ENCODE results near the gene UQCRFS1.

DNA sequence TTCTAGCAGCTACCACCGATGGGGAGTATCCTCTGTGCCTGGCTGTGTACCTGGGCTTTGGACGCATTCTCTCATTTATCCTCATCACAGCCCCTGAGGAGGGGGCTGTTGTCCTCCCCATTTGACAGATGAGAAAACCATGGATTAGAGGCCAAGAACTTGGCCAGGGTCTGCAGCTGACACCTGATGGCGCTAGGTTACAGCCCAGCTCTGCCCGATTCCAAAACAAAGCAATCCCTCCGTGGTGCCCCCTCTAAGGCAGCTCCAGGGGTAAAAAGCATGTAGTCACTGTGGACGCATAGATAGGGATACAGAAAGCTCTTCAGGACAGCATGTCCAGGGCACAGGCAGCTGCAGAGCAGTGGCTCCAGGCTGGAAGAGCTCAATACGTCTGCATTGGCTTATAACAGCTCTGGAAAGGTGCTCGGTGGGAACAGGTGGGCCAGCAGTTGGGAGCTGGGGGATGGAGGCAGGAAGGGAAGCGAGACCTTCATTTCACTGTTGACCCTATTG lies 35.4 kb upstream of the UQCRFS1 start:
- TF ChIP-seq POLR2A (IDR thresholded peaks at IDR 0.05): no peak
- TF ChIP-seq, protein P1, sequence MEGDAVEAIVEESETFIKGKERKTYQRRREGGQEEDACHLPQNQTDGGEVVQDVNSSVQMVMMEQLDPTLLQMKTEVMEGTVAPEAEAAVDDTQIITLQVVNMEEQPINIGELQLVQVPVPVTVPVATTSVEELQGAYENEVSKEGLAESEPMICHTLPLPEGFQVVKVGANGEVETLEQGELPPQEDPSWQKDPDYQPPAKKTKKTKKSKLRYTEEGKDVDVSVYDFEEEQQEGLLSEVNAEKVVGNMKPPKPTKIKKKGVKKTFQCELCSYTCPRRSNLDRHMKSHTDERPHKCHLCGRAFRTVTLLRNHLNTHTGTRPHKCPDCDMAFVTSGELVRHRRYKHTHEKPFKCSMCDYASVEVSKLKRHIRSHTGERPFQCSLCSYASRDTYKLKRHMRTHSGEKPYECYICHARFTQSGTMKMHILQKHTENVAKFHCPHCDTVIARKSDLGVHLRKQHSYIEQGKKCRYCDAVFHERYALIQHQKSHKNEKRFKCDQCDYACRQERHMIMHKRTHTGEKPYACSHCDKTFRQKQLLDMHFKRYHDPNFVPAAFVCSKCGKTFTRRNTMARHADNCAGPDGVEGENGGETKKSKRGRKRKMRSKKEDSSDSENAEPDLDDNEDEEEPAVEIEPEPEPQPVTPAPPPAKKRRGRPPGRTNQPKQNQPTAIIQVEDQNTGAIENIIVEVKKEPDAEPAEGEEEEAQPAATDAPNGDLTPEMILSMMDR (IDR thresholded peaks at IDR 0.05): no peak
